ENCODE results near the gene C1orf94.

Gene C1orf94

DNA sequence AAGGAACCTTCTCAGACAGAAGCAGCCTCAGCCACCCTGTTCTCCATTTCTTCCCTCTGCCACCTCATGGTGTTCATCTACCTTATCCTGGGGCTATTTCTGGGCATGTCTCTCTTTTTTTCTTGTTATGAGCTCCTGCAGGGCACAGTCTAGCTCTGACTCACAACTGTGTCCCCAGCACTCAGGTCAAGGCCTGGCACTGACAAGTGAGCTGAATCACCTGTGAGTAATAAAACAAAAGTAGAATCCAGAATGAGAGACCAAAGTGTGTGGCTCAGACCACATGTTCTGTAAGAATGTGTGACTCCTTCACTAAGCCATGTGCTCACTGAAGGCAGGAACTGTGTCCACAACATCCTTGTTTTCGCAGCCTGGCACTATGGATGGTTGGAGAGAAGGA is 23.2 kb downstream of the C1orf94 start:
- Histone ChIP-seq H3K36me3 (ENCODE audit: insufficient read depth, low read length) (no peaks in the 10 kb centered on the region), H3K9ac (ENCODE audit: low read length) (no peak overlapping the region), H3K27me3 (ENCODE audit: control insufficient read depth in 1 of 2, insufficient read depth in 2 of 2, low read length in 2 of 2) (no peaks in the 10 kb centered on the region), H3K4me1 (ENCODE audit: insufficient read depth, low read length) (no peaks in the 10 kb centered on the region), H3K9me3 (ENCODE audit: low read length) (no peaks in the 10 kb centered on the region), H3K4me3 (ENCODE audit: low read depth in 1 of 2, low read length in 2 of 2) (no peak overlapping the region), H3K27ac (ENCODE audit: low read depth, low read length) (no peak overlapping the region)

DNA sequence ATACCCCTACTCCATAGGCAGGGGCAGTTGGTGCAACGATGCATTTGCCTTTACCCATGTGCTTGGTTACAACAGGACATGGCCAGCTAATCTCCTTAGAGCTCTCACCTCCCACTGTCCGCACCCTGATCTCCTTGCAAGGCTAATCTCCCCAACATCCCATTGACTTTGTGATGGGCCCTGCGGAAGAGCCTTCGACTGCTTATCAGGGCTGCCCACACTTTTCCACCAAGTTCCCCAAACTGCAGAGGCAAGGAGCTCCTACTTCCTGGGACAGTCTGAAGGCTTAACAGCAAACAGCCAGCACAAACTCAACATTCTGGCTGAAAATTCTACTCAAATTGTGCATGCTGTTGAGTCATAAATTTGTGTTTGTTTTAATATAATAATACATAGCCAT is 36.0 kb downstream of the C1orf94 start:
- H3K4me3 ChIP-seq (ENCODE audit: low read depth in 1 of 2, low read length in 2 of 2), result no peak overlapping the region
- no peaks in the 10 kb centered on the region for H3K27me3 ChIP-seq (ENCODE audit: control insufficient read depth in 1 of 2, insufficient read depth in 2 of 2, low read length in 2 of 2)
- H3K9ac ChIP-seq (ENCODE audit: low read length), result no peak overlapping the region
- no peaks in the 10 kb centered on the region for H3K9me3 ChIP-seq (ENCODE audit: low read length)
- no peaks in the 10 kb centered on the region for H3K36me3 ChIP-seq (ENCODE audit: insufficient read depth, low read length)
- H3K27ac ChIP-seq (ENCODE audit: low read depth, low read length), result no peak overlapping the region
- H3K4me1 ChIP-seq (ENCODE audit: insufficient read depth, low read length), result no peaks in the 10 kb centered on the region

GRCh38 chr1:34213956-34214355 is 37.2 kb downstream of the C1orf94 start:
- Histone ChIP-seq H3K27me3 (ENCODE audit: control insufficient read depth in 1 of 2, insufficient read depth in 2 of 2, low read length in 2 of 2) (no peaks in the 10 kb centered on the region), H3K9me3 (ENCODE audit: low read length) (no peaks in the 10 kb centered on the region), H3K4me1 (ENCODE audit: insufficient read depth, low read length) (no peaks in the 10 kb centered on the region)

GRCh38 chr1:34231441-34231840 is 54.7 kb downstream of the C1orf94 start:
- H3K27ac ChIP-seq (ENCODE audit: low read depth, low read length), result no peak overlapping the region
- H3K36me3 ChIP-seq (ENCODE audit: insufficient read depth, low read length), result no peaks in the 10 kb centered on the region
- H3K9me3 ChIP-seq (ENCODE audit: low read length), result no peaks in the 10 kb centered on the region
- H3K4me1 ChIP-seq (ENCODE audit: insufficient read depth, low read length), result no peaks in the 10 kb centered on the region
- H3K9ac ChIP-seq (ENCODE audit: low read length), result no peak overlapping the region
- H3K4me3 ChIP-seq (ENCODE audit: low read depth in 1 of 2, low read length in 2 of 2), result no peak overlapping the region
- H3K27me3 ChIP-seq (ENCODE audit: control insufficient read depth in 1 of 2, insufficient read depth in 2 of 2, low read length in 2 of 2), result no peaks in the 10 kb centered on the region

More at GRCh38 chr1:34213956-34214355, 37.2 kb downstream of the C1orf94 start:
- Histone ChIP-seq H3K36me3 (ENCODE audit: insufficient read depth, low read length) (no peaks in the 10 kb centered on the region), H3K4me3 (ENCODE audit: low read depth in 1 of 2, low read length in 2 of 2) (no peak overlapping the region), H3K9ac (ENCODE audit: low read length) (no peak overlapping the region), H3K27ac (ENCODE audit: low read depth, low read length) (no peak overlapping the region)

GRCh38 chr1:34235594-34235993 is 58.9 kb downstream of the C1orf94 start:
- no peak overlapping the region for H3K9ac ChIP-seq (ENCODE audit: low read length)
- H3K9me3 ChIP-seq (ENCODE audit: low read length), result no peaks in the 10 kb centered on the region
- H3K27ac ChIP-seq (ENCODE audit: low read depth, low read length), result no peak overlapping the region
- no peaks in the 10 kb centered on the region for H3K4me1 ChIP-seq (ENCODE audit: insufficient read depth, low read length)
- H3K36me3 ChIP-seq (ENCODE audit: insufficient read depth, low read length), result no peaks in the 10 kb centered on the region
- no peaks in the 10 kb centered on the region for H3K27me3 ChIP-seq (ENCODE audit: control insufficient read depth in 1 of 2, insufficient read depth in 2 of 2, low read length in 2 of 2)
- no peak overlapping the region for H3K4me3 ChIP-seq (ENCODE audit: low read depth in 1 of 2, low read length in 2 of 2)

- no peaks in the 10 kb centered on the region for H3K36me3 ChIP-seq (ENCODE audit: insufficient read depth, low read length)
- no peak overlapping the region for H3K27ac ChIP-seq (ENCODE audit: low read depth, low read length)
- no peaks in the 10 kb centered on the region for H3K4me1 ChIP-seq (ENCODE audit: insufficient read depth, low read length)
- no peak overlapping the region for H3K4me3 ChIP-seq (ENCODE audit: low read depth in 1 of 2, low read length in 2 of 2)
- H3K27me3 ChIP-seq (ENCODE audit: control insufficient read depth in 1 of 2, insufficient read depth in 2 of 2, low read length in 2 of 2), result no peaks in the 10 kb centered on the region
- no peaks in the 10 kb centered on the region for H3K9me3 ChIP-seq (ENCODE audit: low read length)
- no peak overlapping the region for H3K9ac ChIP-seq (ENCODE audit: low read length)
These were observed 59.4 kb downstream of the C1orf94 start for GRCh38 chr1:34236089-34236488.

- Histone ChIP-seq H3K4me3 (ENCODE audit: low read depth in 1 of 2, low read length in 2 of 2) (no peak overlapping the region), H3K36me3 (ENCODE audit: insufficient read depth, low read length) (no peaks in the 10 kb centered on the region), H3K9me3 (ENCODE audit: low read length) (no peaks in the 10 kb centered on the region), H3K27ac (ENCODE audit: low read depth, low read length) (no peak overlapping the region), H3K27me3 (ENCODE audit: control insufficient read depth in 1 of 2, insufficient read depth in 2 of 2, low read length in 2 of 2) (no peaks in the 10 kb centered on the region), H3K4me1 (ENCODE audit: insufficient read depth, low read length) (no peaks in the 10 kb centered on the region), H3K9ac (ENCODE audit: low read length) (no peak overlapping the region)
These were observed 60.6 kb downstream of the C1orf94 start for GRCh38 chr1:34237151-34237815.

DNA sequence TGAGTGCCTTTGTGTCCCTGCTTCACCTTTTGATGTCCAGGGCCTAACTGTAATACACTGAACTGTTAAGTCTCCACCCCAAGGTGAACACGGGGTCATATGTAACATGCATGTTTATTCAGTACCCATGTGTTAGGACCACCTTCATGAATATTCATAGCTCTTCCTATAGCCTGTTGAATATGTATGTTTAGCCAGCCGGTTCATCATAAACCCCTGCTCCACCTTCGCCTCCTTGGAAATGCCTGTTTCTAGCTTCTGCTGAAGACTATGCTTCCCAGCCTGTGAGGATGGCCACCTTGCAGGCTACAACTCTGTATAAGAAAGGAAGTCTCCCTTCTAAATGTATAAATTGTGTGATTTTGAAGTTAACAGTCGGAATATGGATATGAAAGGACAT is 69.3 kb downstream of the C1orf94 start:
- H3K9ac ChIP-seq (ENCODE audit: low read length), result no peak overlapping the region
- H3K9me3 ChIP-seq (ENCODE audit: low read length), result no peaks in the 10 kb centered on the region
- no peaks in the 10 kb centered on the region for H3K36me3 ChIP-seq (ENCODE audit: insufficient read depth, low read length)
- H3K27ac ChIP-seq (ENCODE audit: low read depth, low read length), result no peak overlapping the region
- H3K27me3 ChIP-seq (ENCODE audit: control insufficient read depth in 1 of 2, insufficient read depth in 2 of 2, low read length in 2 of 2), result no peaks in the 10 kb centered on the region
- H3K4me3 ChIP-seq (ENCODE audit: low read depth in 1 of 2, low read length in 2 of 2), result no peak overlapping the region
- no peaks in the 10 kb centered on the region for H3K4me1 ChIP-seq (ENCODE audit: insufficient read depth, low read length)

DNA sequence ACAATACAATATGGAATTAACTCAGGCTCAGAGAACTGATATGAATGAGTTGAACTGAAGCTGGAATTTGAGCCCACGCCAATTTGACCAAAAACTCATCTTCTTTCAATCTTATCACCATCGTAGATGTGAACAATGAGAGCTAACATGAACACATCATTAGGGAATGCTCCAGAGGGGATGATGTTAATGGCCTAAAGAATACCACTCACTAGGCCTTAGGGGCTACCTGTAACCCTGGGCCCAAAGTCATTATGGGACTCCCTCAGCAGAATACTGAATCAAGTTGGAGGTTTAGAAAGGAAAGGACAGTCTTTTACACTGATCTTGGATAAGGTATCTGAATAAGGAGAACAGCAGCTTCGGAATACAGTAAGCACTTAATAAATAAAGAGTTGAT is 73.6 kb downstream of the C1orf94 start:
- Histone ChIP-seq H3K4me3 (ENCODE audit: low read depth in 1 of 2, low read length in 2 of 2) (no peak overlapping the region), H3K27ac (ENCODE audit: low read depth, low read length) (no peak overlapping the region), H3K27me3 (ENCODE audit: control insufficient read depth in 1 of 2, insufficient read depth in 2 of 2, low read length in 2 of 2) (no peaks in the 10 kb centered on the region), H3K9me3 (ENCODE audit: low read length) (no peaks in the 10 kb centered on the region), H3K9ac (ENCODE audit: low read length) (no peak overlapping the region), H3K36me3 (ENCODE audit: insufficient read depth, low read length) (no peaks in the 10 kb centered on the region), H3K4me1 (ENCODE audit: insufficient read depth, low read length) (no peaks in the 10 kb centered on the region)

- Histone ChIP-seq H3K4me3 (ENCODE audit: low read depth in 1 of 2, low read length in 2 of 2) (no peak overlapping the region), H3K9me3 (ENCODE audit: low read length) (no peaks in the 10 kb centered on the region), H3K4me1 (ENCODE audit: insufficient read depth, low read length) (no peaks in the 10 kb centered on the region), H3K27ac (ENCODE audit: low read depth, low read length) (no peak overlapping the region), H3K27me3 (ENCODE audit: control insufficient read depth in 1 of 2, insufficient read depth in 2 of 2, low read length in 2 of 2) (no peaks in the 10 kb centered on the region), H3K36me3 (ENCODE audit: insufficient read depth, low read length) (no peaks in the 10 kb centered on the region), H3K9ac (ENCODE audit: low read length) (no peak overlapping the region)
These were observed 85.5 kb downstream of the C1orf94 start for GRCh38 chr1:34262023-34262853.

DNA sequence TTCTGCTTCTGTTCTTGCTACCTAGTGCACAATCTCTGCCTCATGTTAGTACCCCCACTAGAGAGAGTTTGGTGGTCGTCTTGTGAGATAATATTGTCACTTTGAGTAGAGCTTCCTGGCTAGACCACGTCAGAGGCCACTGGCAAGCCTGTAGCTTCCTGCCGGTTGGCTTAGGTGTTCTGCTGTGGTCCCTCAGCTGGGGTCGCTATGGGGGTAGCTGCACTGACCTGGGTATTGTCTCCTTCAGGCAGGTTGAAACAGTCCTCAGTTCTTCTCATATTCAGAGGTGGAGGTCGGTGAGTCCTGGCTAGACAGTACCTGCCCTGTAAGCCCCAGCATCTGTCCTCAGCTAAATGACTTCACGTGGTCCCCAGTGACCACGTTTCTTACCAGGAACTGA is 86.2 kb downstream of the C1orf94 start:
- H3K4me3 ChIP-seq (ENCODE audit: low read depth in 1 of 2, low read length in 2 of 2), result no peak overlapping the region
- H3K9ac ChIP-seq (ENCODE audit: low read length), result no peak overlapping the region
- no peak overlapping the region for H3K27ac ChIP-seq (ENCODE audit: low read depth, low read length)
- H3K36me3 ChIP-seq (ENCODE audit: insufficient read depth, low read length), result no peaks in the 10 kb centered on the region
- no peaks in the 10 kb centered on the region for H3K9me3 ChIP-seq (ENCODE audit: low read length)
- no peaks in the 10 kb centered on the region for H3K4me1 ChIP-seq (ENCODE audit: insufficient read depth, low read length)
- no peaks in the 10 kb centered on the region for H3K27me3 ChIP-seq (ENCODE audit: control insufficient read depth in 1 of 2, insufficient read depth in 2 of 2, low read length in 2 of 2)

DNA sequence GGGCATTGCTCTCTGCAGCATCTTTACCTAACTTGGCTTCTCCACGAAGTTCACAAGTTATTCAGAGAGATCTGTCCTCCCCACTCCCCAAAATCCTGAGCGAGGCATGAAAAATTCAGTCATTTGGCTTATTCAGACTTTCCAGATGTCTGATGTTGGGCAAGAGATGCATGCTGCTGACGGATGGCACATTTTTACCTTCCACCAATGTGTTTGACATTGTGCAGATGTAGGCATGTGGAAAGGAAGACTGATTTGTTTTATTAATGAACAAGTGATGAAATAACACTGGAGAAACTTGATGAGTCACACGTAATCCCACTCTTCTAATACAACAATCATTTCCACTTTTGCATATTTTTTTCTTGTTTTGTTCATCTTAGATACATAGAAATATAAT is 86.7 kb downstream of the C1orf94 start:
- Histone ChIP-seq H3K9me3 (ENCODE audit: low read length) (no peaks in the 10 kb centered on the region), H3K4me3 (ENCODE audit: low read depth in 1 of 2, low read length in 2 of 2) (no peak overlapping the region), H3K36me3 (ENCODE audit: insufficient read depth, low read length) (no peaks in the 10 kb centered on the region), H3K4me1 (ENCODE audit: insufficient read depth, low read length) (no peaks in the 10 kb centered on the region), H3K27me3 (ENCODE audit: control insufficient read depth in 1 of 2, insufficient read depth in 2 of 2, low read length in 2 of 2) (no peaks in the 10 kb centered on the region), H3K9ac (ENCODE audit: low read length) (no peak overlapping the region), H3K27ac (ENCODE audit: low read depth, low read length) (no peak overlapping the region)
